ENCODE data around the gene OGFOD1. TPM values are rescaled to one million over a fixed set of nuclear protein-coding genes. Genes with fewer than 3 reads are reported as not detected.

The OGFOD1 gene
- total and polyA plus RNA-seq, 10 of the 15 experiments (the other 5 are each of a cell fraction or from before 2014, with no cell fraction given) = 31.4 to 119 (median 51.6) TPM

- CTCF ChIA-PET = no interaction called here
- in situ Hi-C loops (cut with MboI) = no loop called here
- Histone ChIP-seq H3K4me1 (ENCODE audit: control insufficient read depth, insufficient read depth, low read length) (no peaks in the 10 kb centered on the region), H3K9ac (ENCODE audit: control insufficient read depth, insufficient read depth, low read length) (no peak overlapping the region), H2AFZ (ENCODE audit: control insufficient read depth, low read depth, low read length) (no peak overlapping the region), H3K79me2 (ENCODE audit: control insufficient read depth, insufficient read depth, low read length) (no peaks in the 10 kb centered on the region), H3K27me3 (replicated peaks in 1 of 2; ENCODE audit: control insufficient read depth in 2 of 2, insufficient read depth in 2 of 2, low read length in 1 of 2) (no peaks in the 10 kb centered on the region), H3K9me3 (replicated peaks; ENCODE audit: control insufficient read depth, insufficient read depth, low read length) (no peaks in the 10 kb centered on the region), H3K36me3 (ENCODE audit: control insufficient read depth in 2 of 2, insufficient read depth in 2 of 2, low read length in 1 of 2) (peaks cover 6 to 43% of the 10 kb centered on the region in 2 experiments), H3K4me3 (no peak overlapping the region), H4K20me1 (ENCODE audit: control insufficient read depth, insufficient read depth) (no peaks in the 10 kb centered on the region), H3K27ac (ENCODE audit: control insufficient read depth, insufficient read depth) (no peak overlapping the region), H3K4me2 (ENCODE audit: control insufficient read depth, insufficient read depth) (no peak overlapping the region)
- SMC1A ChIA-PET (ENCODE audit: uncharacterized antibody, unreplicated experiment) = interaction anchor here (0.8 to 1.8 kb wide), 2 partner anchors 13 to 169 kb away, joined by 3 read pairs; no protein-coding TSS in a partner anchor
- intact Hi-C loops (cut with micrococcal nuclease; ENCODE audit: unreplicated experiment) = no loop called here
- RAD21 ChIA-PET (ENCODE audit: unreplicated experiment) = no interaction called here
- 97% methylated on average over 2 of the region's 2 CpGs for WGBS (ENCODE audit: insufficient coverage, insufficient replicate concordance, low lambda C conversion rate, missing lambda C conversion rate)
- ATAC-seq = no peak
- DNase-seq (ENCODE audit: low read depth, low spot score) = no peak
- TF ChIP-seq ZNF687 (IDR thresholded peaks at IDR 0.05) (no peak), EZH2 (IDR thresholded peaks at IDR 0.05; ENCODE audit: borderline replicate concordance, control insufficient read depth, low read depth, low read length) (no peak)
- POLR2A ChIA-PET = no interaction called here
- no TSS peak for BruUV-seq (replicated peaks)
- FAIRE-seq = no peak
These were observed 23.8 kb downstream of the OGFOD1 start for GRCh38 chr16:56475201-56475600.

Data from GM12878 (cell line).